Prostate gland (tissue), 2 donors: ENCODE measurements around the gene SCARB1.

ENCODE experiments used
- POLR2AphosphoS5 ChIP-seq: sonication (generic); formaldehyde crosslinking; IDR thresholded peaks from one replicate; pipeline ENCODE4 v1.6.1; 2017; ENCODE audit warnings: antibody characterized with exemption
- TF ChIP-seq, protein P1 (sequence below), 4 experiments: fragments of 200-600 bp in 2 of 4; fragments of 450-650 bp in 2 of 4; sonication (generic) in 2 of 4; IDR thresholded peaks; 1 replicate in 3 of 4; 2 replicates in 1 of 4; pipeline ENCODE4 v1.5.1; 2016 to 2019; ENCODE audit warnings: antibody characterized with exemption in 4 of 4, mild to moderate bottlenecking in 2 of 4, moderate library complexity in 2 of 4

DNA sequence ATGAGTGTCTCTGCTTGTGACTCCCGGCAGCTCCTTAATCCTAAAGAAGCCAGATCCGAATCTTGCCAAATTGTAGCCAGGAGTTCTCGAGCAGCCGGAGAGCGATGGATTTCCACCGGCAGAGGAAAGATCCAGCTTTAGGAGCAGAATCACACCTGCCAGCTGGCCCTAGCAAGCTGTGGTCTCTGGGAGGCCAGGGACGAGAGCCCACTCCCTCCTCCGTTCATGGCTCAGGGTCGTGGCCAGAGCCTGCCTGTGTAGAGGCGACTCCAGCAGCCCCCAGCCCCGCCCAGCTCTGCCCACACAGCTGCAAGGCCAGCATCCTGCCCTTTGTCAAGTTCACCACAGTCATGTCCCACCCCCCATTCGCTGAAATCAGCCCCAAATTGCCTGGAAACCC is 121.0 kb downstream of the SCARB1 start:
- TF ChIP-seq, protein P1, sequence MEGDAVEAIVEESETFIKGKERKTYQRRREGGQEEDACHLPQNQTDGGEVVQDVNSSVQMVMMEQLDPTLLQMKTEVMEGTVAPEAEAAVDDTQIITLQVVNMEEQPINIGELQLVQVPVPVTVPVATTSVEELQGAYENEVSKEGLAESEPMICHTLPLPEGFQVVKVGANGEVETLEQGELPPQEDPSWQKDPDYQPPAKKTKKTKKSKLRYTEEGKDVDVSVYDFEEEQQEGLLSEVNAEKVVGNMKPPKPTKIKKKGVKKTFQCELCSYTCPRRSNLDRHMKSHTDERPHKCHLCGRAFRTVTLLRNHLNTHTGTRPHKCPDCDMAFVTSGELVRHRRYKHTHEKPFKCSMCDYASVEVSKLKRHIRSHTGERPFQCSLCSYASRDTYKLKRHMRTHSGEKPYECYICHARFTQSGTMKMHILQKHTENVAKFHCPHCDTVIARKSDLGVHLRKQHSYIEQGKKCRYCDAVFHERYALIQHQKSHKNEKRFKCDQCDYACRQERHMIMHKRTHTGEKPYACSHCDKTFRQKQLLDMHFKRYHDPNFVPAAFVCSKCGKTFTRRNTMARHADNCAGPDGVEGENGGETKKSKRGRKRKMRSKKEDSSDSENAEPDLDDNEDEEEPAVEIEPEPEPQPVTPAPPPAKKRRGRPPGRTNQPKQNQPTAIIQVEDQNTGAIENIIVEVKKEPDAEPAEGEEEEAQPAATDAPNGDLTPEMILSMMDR (IDR thresholded peaks at IDR 0.05): no peak
- TF ChIP-seq POLR2AphosphoS5: no peak
